GM23338 (cell line): ENCODE results near the gene ELL2.

ENCODE experiments used
- CTCF ChIP-seq, 2 experiments: fragments of 200-600 bp in 1 of 2; sonication (generic) in 1 of 2; conservative IDR thresholded peaks; 2 replicates each; pipeline versions ENCODE4 v1.5.1 to v1.6.1; 2016 to 2017; ENCODE audit warnings: antibody characterized with exemption in 2 of 2, low read depth in 2 of 2, mild to moderate bottlenecking in 2 of 2, moderate library complexity in 1 of 2
- ETS1 ChIP-seq: IDR thresholded peaks from 2 replicates; pipeline ENCODE4 v1.6.1; 2016; ENCODE audit warnings: antibody characterized with exemption
- EZH2 ChIP-seq: fragments of 200-600 bp; sonication (generic); IDR thresholded peaks from one replicate; pipeline ENCODE4 v1.8.0; 2017; ENCODE audit warnings: antibody characterized with exemption, mild to moderate bottlenecking, low read depth; ENCODE audit not compliant: unreplicated experiment
- POLR2AphosphoS5 ChIP-seq: IDR thresholded peaks from 2 replicates; pipeline ENCODE4 v1.6.1; 2016; ENCODE audit warnings: antibody characterized with exemption, low read depth
- REST ChIP-seq: IDR thresholded peaks from one replicate; pipeline ENCODE4 v1.6.1; 2018; ENCODE audit warnings: antibody characterized with exemption; ENCODE audit not compliant: unreplicated experiment
- STAT1 ChIP-seq: IDR thresholded peaks from one replicate; pipeline ENCODE4 v1.6.1; 2016; ENCODE audit warnings: antibody characterized with exemption; ENCODE audit not compliant: unreplicated experiment

GRCh38 chr5:95932941-95933340 is 28.7 kb downstream of the ELL2 start:
- no peak for TF ChIP-seq CTCF (conservative IDR thresholded peaks at IDR 0.05; ENCODE audit: low read depth in 2 of 2)
- TF ChIP-seq REST = no peak
- TF ChIP-seq STAT1 = no peak
- TF ChIP-seq POLR2AphosphoS5 = no peak
- no peak for TF ChIP-seq ETS1
- no peak for TF ChIP-seq EZH2
